SK-N-MC (cell line): ENCODE results near the gene DOCK9.

Source experiments
- EZH2 ChIP-seq: fragments of 200-600 bp; sonication (generic); IDR thresholded peaks from one replicate; pipeline ENCODE4 v1.6.1; 2017; ENCODE audit warnings: antibody characterized with exemption
- FOXP2 ChIP-seq: optimal IDR thresholded peaks from 2 replicates; pipeline ENCODE3; 2011; ENCODE audit warnings: mild to moderate bottlenecking, moderate library complexity; ENCODE audit not compliant: insufficient read depth; ENCODE audit errors: extremely low read length, control extremely low read depth
- POLR2AphosphoS5 ChIP-seq: IDR thresholded peaks from 2 replicates; pipeline ENCODE4 v1.6.1; 2012; ENCODE audit warnings: mild to moderate bottlenecking, low read depth, low read length, borderline replicate concordance

DNA sequence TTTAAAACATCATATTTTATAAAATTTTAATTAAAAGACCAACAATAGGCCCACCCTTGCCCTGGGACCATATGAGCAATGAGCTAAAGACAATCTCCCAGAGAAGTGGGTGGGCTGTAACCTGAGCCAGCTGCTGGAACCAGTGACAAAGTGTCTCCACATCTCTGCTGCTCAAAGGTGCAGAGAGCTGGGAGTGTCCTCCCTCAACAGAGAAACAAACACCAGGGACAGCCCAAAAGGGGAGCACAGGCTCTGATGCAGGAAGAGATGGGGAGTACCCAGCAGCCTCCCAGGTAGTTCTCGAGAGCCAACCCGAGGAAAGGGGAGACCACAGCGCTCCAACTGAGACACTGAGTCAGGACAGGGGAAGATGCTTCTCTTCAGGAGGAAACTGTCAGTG, 39.1 kb downstream of the DOCK9 start:
- TF ChIP-seq EZH2 (no peak), POLR2AphosphoS5 (no peak), FOXP2 (no peak)
